GM21737 (cell line): ENCODE measurements around the gene ANKRD6.

Experiments
- ATAC-seq: cut with Tn5 transposase; IDR thresholded peaks from one replicate; pipeline ENCODE4 v1.9.1; 2021; ENCODE audit warnings: mild to moderate bottlenecking, moderate library complexity; ENCODE audit not compliant: unreplicated experiment

The ANKRD6 gene

GRCh38 chr6:89506716-89507617 is 74.0 kb downstream of the ANKRD6 start:
- no peak for ATAC-seq

- no peak for ATAC-seq
Observed at GRCh38 chr6:89508755-89509563, 76.0 kb downstream of the ANKRD6 start.

GRCh38 chr6:89509777-89510281 is 76.9 kb downstream of the ANKRD6 start:
- no peak for ATAC-seq

- no peak for ATAC-seq
Observed at GRCh38 chr6:89510393-89510792, 77.4 kb downstream of the ANKRD6 start.

GRCh38 chr6:89518352-89519055 is 85.6 kb downstream of the ANKRD6 start:
- no peak for ATAC-seq

GRCh38 chr6:89520736-89521135 is 87.8 kb downstream of the ANKRD6 start:
- ATAC-seq = no peak

GRCh38 chr6:89522778-89523177 is 89.8 kb downstream of the ANKRD6 start:
- no peak for ATAC-seq

GRCh38 chr6:89525786-89526562 is 93.0 kb downstream of the ANKRD6 start:
- no peak for ATAC-seq

- ATAC-seq = no peak
Observed at GRCh38 chr6:89526563-89526869, 93.6 kb downstream of the ANKRD6 start.

GRCh38 chr6:89527634-89528033 is 94.7 kb downstream of the ANKRD6 start:
- ATAC-seq = no peak

GRCh38 chr6:89528866-89529265 is 95.9 kb downstream of the ANKRD6 start:
- ATAC-seq = no peak

GRCh38 chr6:89530982-89531381 is 98.0 kb downstream of the ANKRD6 start:
- ATAC-seq = no peak

GRCh38 chr6:89536231-89536630 is 103.3 kb downstream of the ANKRD6 start:
- ATAC-seq = no peak

GRCh38 chr6:89539779-89540178 is 106.8 kb downstream of the ANKRD6 start:
- no peak for ATAC-seq

GRCh38 chr6:89542081-89542857 is 109.3 kb downstream of the ANKRD6 start:
- ATAC-seq = no peak

GRCh38 chr6:89542866-89543265 is 109.9 kb downstream of the ANKRD6 start:
- no peak for ATAC-seq

- no peak for ATAC-seq
Observed at GRCh38 chr6:89547281-89547680, 114.3 kb downstream of the ANKRD6 start.

GRCh38 chr6:89553431-89553830 is 120.5 kb downstream of the ANKRD6 start:
- no peak for ATAC-seq

- ATAC-seq = no peak
Observed at GRCh38 chr6:89554106-89554505, 121.2 kb downstream of the ANKRD6 start.

- no peak for ATAC-seq
Observed at GRCh38 chr6:89555031-89555430, 122.1 kb downstream of the ANKRD6 start.
